GM21528 (cell line): ENCODE data around the gene RXFP1.

Experiments used
- ATAC-seq: cut with Tn5 transposase; IDR thresholded peaks from one replicate; pipeline ENCODE4 v1.9.1; 2021; ENCODE audit warnings: mild to moderate bottlenecking, moderate library complexity; ENCODE audit not compliant: unreplicated experiment, low FRiP score

The RXFP1 gene

DNA sequence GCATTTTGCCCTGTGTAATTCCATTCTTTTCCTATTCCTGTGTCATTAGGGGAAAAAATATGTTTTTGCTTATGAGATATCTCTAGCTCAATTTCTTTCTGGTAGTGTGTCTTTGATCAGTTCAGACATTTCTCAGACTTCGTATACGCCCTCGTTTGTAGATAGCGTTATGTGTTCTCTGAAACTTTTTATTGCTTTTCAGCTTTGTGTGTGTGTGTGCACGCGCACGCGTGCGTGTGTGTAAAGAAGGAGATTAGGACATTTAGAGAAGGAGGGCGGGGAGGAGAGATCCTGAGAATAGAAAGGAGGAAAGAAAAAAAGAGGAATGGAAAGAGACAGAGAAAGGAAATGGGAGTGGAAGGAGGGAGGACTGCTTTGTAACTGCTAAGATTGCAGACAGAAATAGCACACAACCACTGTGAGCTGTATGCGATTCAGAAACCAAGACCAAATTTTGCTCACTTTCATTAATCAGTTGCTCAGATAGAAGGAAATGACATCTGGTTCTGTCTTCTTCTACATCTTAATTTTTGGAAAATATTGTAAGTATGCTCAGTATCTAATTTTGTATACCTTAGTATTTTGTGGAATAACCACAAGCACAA, at the start of gene RXFP1:
Gene RXFP1, plus strand, starts transcription at position 399 of the 605 bp plus-strand sequence. Its CDS starts 95 bp downstream, at position 494.
- ATAC-seq, result no peak

DNA sequence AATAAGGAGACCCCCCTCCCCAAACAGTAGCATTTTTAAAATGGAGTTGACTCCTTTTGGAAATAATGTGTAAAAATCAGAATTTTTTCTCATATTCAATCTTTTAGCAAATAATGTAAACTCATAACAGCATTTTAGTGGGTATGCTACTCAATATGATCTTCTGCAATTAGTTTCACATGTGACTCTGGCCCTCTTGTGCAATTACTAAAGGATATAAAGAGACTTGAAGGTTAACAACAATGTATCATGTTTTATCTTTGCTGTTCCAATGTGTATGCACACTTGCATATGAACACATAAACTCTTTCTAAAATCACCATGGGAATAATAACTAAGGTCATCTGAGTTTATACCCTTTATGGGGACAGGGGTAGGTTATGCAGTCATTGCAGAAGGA, 39.9 kb upstream of the RXFP1 start:
- no peak for ATAC-seq

DNA sequence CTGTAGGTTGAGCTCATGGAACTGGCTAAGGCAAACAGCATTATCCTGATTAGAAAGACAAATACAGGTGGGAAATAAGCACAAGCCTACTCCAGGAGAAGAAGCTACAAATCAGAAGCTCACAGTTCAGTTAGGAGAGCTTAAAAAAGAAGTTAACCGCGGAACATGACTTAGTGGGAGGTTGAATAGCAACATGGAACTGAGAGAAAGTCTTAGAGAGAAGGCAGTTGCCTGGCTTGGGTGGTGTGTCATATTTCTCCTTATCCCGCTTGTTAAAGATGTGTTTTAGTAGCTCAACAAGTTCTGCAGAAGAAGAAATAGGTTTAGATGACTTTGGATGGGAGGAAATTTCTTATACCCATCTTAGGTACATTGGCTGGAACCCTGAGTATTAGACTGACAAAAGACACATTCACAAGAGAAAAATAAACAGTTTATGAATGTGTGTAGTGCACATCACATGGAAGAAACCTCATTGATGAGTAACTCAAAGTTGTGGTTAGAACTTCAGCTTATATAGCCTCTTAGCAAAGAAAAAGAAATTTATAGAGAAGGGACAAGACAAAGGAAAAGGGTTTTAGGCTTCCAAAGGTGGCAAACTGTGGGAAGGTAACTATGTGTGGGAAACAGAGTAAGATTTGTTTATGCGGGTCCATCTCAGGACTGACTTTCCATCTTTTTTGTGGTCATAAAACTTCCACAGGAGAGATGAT, 37.4 kb upstream of the RXFP1 start:
- ATAC-seq, result no peak

DNA sequence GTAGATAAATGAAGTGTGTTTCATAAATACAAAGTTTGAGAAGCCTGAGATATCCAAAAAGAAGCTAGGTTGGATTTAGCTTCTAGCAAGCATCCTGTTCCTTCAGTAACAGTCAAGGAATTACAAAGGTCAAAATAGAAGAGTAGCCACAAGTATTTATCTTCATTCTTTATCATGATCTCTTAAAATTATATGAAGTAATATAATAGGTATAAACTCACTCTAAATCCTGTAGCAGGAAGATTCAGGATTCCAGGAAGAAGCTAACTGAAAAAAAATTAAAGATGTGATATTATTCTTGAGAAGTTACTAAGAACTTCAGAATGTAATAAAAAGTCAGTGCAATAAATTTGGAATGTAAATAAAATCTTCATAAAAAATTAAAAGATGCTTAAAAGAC, 31.1 kb upstream of the RXFP1 start:
- no peak for ATAC-seq

DNA sequence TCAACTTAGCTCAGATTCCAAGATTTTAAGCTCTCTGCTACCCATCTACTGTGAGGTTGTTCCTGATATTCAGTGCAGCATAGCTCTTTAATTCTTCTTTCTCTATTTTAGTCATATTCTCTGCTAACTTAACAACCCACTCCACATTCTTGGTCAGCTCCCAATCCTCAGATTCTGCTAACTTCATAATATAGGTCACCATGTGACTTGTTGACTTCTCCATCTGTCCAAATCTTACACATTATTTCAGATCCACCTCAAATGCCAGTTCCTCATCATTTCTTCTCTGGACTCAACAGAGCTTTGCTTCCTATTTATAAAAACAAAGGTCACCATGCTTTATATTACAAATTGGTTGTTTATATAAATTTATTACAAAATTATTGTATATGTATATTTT, 29.3 kb upstream of the RXFP1 start:
- ATAC-seq, result no peak

DNA sequence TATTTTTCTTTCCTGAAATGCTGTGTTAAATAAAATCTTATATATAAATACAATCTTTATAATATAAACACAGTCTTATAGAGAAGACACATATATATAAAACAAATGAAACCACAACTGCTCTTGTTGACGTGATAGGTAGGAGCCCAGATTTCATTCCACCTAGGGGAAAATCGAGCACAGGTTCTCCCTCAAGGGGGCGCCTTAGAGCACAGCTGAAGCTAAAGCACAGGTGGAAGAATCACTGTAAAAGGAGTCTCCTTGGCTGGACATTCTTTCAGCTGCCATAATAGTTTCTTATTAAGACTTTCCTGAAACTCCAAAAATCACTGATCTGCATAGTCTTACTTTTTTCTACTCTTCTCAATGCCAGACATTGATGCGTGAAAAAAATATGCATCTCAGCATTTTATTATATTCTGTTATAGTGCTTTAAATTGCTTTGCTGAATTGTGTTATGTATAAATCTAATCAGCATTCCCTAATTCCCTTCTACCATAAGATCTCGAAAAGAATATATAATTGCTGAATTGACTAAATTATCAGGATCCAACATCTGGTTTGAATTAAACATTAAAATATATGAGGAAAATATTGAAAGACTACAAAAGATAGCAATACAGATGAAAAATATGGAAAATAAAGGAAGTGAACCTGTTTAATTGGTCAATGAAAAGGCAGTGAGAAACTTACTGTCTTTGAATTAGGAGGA, 25.5 kb upstream of the RXFP1 start:
- ATAC-seq, result no peak

DNA sequence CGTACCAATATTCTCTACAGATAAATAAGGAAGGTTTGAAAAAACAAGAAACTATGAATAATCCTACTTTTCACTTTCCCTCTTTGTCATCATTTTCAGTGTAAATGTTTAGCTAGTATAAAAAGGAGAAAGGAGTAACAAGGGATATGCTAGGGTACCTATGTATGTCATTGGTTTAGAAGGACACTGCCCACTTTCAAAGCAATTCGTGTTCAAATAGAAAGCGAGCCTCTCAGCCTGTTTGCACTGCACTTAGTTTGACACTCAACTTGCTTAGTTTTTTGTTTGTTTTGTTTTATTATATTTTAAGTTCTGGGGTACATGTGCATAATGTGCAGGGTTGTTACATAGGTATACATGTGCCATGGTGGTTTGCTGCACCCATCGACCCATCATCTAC, 21.6 kb upstream of the RXFP1 start:
- ATAC-seq, result no peak

DNA sequence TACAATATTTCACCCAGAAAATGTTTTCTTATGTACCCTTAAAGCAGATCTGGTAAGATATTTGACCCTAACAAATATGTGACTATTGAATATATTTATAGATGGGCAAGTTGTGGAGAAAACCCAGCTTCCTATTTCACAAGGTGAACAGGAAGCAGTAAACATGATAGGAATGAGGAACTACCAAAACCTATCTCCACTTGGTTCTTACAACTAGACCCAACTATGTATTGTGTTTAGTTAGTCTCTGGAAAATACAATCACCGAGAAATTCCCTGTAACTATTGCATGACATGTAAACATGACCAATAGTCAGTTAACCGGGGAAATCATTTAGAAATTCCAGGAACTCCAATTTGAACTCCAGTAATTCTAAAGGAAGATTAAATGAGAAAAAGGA, 8.4 kb upstream of the RXFP1 start:
- no peak for ATAC-seq

DNA sequence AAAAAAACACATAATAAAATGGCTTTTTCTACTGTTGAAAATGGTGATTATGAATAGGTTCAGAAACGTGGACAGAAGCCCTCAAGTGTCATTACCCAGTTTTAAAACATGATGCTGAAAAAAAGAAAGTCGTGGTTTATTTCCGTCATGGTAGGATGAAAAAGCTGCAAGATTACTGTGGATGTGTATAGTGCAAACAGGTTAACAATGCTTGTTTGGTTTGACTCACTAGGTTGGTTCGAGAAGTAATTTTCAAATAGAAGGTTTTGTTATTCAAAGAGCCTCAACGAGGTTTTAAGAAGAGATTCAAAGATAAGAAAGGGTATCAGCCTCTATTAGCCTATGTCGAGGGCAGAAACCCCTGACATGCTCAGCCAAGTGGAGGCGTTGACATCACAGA, 2.5 kb upstream of the RXFP1 start:
- ATAC-seq, result no peak

DNA sequence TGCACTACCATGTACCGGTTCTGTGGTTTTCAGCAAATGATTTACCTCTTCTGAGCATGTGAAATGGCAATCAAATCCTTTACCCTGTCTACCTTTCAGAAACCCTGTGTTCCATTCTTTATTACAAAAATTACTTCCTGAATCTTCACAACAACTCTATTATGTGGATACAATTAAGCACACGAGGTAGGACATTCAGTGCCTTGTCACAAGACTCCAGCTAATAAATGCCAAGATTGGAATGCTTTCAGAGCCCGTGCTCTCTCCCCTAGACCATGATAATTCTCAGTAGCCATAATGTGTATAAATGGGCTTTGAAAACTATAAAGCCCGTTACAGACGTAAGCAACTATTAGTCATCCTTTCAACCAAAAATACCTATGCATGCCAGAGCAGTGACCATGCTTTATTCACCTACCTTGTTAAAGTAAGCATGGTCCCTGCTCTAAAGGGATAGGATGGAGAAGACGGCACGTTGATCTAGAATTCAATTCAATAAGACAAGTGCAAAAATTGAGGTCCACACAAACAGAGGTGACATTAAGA, 2.4 kb downstream of the RXFP1 start:
- ATAC-seq, result no peak

DNA sequence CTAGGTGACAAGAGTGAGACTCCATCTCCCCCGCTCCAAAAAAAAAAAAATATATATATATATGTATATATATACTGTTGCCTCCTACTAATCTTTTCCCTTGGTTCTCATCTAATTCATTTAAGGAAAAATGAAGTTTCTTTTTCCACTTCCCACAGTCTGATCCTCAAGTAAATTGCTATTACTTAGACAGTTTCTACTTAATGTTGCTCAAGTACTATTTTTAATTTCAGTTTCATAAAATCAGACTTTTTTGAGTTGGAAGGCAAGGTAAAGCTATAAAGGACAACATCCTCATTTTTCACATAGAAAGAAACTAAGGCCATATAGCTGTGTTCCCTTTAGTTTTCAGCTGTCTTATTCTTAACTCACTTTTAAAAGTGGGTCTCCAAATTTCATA, 5.8 kb downstream of the RXFP1 start:
- no peak for ATAC-seq

DNA sequence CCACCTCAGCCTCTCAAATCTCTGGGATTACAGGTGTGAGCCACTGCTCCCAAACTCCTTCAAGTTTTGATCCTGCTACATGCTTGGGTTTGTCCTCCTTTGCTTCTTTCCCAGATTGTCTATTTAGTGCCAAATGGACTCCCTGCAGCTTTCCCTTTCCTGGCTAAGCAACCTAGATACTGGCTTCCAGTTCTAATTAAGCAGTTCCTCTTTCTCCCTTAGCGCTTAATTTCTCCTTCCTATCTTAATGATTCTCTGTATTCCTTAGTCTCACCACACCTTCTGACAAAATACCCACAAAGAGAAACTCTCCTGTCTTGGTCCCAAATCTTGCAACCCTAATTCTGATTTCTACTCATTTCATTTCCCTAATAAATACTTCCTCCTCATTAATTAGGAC, 7.8 kb downstream of the RXFP1 start:
- no peak for ATAC-seq

DNA sequence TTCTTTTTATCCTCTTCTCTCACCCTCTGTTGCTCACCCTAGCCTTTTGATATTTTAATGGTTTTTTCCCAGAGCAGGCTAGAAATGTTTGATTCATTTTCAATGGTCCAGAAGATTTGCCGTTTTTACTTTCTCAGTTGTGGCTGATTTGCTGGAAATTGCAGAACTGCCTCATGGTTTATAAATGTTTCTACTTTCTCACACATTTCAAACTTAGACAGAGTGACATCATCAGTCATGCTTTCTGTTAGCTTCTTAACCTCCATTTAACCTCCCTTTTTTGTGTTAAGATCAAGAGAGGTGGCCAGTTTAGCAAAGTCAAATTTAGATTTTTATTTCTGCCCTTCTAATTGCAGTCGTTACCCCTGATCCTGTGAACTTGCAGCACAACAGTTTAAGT, 8.7 kb downstream of the RXFP1 start:
- ATAC-seq, result no peak

DNA sequence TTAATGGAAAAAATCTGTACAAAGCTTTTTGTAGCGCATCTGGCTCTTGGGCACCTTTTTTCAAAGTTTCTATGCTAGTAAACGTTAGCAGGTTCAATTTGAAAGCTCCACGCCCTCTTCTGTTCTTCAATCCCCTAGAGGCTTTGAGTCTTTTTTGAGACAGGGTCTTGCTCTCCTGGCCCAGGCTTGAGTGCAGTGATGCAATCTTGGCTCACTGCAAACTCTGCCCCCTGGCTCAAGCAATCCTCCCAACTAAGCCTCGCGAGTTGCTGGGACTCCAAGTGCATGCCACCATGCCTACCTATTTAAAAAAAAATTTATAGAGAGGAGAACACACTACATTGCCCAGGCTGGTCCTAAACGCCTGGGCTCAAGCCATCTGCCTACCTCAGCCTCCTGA, 9.2 kb downstream of the RXFP1 start:
- no peak for ATAC-seq

DNA sequence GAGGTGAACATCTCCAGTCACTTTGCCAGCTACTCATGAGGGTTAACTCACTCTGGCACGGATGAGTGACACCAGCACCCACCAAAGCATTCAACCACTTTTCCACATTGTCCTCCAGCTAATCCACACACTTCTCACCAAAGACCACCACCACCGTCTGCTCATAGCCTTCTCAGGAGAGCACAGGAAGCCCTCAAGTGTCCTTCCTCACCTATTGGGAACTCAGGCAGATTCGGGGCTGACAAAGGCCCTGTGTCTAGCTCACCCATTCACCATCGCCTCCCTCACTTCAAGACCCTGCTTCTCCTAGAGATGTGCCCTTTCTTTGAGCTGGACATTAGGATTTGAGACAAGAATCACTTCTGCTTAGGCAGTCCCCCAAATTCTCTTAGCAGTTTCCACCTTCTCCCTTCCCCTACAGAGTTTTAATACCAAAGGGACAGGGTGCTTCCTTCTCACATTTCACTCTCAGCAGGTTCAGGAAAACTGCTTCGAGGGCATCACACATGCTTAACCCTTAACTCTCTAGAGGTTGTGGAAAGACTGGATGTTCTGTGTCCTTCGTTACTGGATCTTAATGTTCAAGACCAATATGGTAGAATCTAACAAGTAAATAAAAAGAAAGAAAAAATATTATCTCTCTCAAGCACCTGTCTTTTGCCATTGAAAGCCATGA, 11.0 kb downstream of the RXFP1 start:
- no peak for ATAC-seq

DNA sequence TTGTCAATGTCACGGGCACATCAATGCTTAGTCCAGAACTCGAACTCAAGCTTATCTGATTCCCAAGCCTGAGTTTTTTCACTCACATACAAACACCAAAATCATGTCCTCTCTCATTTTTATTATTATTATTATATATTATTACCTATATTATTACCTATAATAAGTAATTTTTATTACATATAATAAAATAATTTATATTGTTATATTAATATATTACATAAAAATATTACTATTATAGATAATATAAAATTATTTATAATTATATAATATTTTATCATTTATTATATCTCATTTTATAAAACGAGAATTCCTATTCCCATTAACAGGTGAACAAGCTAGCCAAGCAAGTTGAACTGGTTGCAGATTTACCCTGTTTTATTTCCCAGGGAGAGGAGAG, 13.0 kb downstream of the RXFP1 start:
- ATAC-seq, result no peak

DNA sequence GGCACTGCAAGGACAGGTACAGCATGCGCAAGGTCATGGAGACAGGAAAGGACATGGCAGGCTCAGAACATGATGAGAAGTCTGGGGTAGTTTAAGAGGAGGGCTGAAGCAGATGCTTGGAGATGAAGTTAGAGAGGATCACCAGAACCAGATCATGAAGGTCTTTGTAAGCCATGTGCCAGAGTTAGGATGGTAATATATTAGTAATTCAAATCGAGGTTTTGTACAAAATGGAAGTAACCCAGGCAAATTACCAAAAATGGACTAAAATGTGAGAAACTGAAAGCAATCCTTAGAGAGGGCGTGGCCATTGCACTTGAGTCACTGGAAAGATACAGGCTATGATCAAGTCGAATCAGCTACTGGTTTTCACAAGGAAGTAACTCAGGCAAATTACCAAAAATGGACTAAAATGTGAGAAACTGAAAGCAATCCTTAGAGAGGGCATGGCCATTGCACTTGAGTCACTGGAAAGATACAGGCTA, 13.5 kb downstream of the RXFP1 start:
- no peak for ATAC-seq

DNA sequence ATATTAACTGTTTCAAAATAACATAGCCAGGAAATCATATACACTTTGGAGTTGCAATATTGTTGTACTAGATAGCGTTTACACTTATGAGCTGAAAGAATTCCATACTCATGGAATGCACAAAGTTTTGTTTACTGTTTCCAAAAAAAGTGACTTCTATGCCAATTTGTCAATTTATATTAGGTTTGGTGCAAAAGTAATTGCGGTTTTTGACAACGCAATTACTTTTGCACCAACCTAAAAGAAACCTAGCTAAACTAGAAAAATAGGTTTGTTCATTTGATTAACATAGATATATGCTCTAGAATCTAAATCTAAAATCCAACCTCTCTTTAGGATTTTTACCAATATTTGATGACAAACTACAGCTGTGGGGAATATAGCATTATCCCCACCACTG, 15.2 kb downstream of the RXFP1 start:
- ATAC-seq, result no peak

DNA sequence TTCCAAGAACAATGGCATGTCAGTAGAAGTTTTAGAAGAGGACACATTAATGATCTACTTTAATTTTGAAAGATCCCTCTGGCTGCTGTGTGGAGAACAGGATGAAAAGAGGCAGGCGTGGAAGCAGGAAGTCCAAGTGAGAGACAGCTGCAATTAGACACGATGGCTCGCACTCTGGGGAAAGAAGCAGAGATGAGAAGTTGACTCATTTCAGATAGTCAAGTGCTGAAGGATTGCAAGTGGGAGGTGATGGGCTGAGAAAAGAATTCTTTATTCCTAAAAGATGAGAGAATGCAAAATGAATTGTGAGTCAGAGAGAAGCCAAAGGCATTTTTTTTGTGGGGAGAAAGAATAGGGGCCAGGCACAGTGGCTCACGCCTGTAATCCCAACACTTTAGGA, 16.5 kb downstream of the RXFP1 start:
- no peak for ATAC-seq

DNA sequence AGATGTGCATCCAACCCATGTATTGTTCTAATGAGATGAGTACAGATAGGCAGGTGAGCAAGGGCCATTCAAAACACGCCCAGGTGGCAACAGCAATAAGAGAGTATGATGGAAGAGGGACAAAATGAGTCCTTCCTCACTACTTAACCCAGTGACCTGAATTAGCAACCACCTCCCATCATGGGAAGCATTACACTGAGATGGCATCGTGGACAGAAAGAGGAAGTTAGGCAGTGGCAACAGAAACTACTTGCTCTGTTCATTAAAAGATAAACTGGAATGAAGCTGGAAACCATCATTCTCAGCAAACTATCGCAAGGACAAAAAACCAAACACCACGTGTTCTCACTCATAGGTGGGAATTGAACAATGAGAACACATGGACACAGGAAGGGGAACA, 17.2 kb downstream of the RXFP1 start:
- ATAC-seq, result no peak
